ENCODE measurements around the gene HHIPL2. TPM values are rescaled to one million over a fixed set of nuclear protein-coding genes. Genes with fewer than 3 reads are reported as not detected.
"Not testable (repeated sequence)": the region's sequence is repeated elsewhere in the genome, so short reads cannot be mapped to it uniquely, and the experiment has no call there.

HHIPL2 gene
- total RNA-seq, 1 donor = 0.72 TPM

DNA sequence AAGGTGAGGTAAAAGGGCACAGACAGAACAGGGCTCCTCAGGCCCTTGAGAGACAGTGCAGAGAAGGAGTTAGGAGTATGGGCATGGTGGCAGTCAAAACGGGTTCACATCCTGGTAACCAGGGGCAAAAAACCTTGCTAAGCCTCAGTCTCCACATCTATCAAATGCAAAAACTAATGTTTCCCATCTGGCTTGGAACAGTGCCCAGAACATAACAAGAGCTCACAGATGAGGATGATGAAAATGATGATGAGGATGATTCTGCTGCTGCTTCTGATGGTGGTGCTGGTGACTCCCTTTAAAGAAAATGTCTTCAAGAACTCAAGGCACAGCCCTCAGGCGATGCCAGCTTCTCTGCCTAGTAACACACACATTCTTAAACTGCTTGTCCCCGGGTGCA, 24.1 kb downstream of the HHIPL2 start:
- no peaks in the 10 kb centered on the region for H3K36me3 ChIP-seq (ENCODE audit: insufficient read depth, low read length)
- H3K4me2 ChIP-seq (ENCODE audit: insufficient read depth, low read length) = no peak overlapping the region
- H3K27ac ChIP-seq (ENCODE audit: low read depth, low read length) = no peak overlapping the region
- H3K4me3 ChIP-seq (ENCODE audit: insufficient read depth, low read length) = no peak overlapping the region
- no peaks in the 10 kb centered on the region for H3K79me2 ChIP-seq (ENCODE audit: insufficient read depth, low read length)
- TF ChIP-seq, protein P1, sequence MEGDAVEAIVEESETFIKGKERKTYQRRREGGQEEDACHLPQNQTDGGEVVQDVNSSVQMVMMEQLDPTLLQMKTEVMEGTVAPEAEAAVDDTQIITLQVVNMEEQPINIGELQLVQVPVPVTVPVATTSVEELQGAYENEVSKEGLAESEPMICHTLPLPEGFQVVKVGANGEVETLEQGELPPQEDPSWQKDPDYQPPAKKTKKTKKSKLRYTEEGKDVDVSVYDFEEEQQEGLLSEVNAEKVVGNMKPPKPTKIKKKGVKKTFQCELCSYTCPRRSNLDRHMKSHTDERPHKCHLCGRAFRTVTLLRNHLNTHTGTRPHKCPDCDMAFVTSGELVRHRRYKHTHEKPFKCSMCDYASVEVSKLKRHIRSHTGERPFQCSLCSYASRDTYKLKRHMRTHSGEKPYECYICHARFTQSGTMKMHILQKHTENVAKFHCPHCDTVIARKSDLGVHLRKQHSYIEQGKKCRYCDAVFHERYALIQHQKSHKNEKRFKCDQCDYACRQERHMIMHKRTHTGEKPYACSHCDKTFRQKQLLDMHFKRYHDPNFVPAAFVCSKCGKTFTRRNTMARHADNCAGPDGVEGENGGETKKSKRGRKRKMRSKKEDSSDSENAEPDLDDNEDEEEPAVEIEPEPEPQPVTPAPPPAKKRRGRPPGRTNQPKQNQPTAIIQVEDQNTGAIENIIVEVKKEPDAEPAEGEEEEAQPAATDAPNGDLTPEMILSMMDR (IDR thresholded peaks at IDR 0.05; ENCODE audit: extremely low read depth, low read depth, low read length) = no peak
- DNase-seq (ENCODE audit: insufficient read length, low spot score, missing footprints) = peak; percentile 45
- H4K20me1 ChIP-seq (ENCODE audit: insufficient read depth, low read length) = no peaks in the 10 kb centered on the region
- H3K9me3 ChIP-seq (ENCODE audit: low read depth, low read length) = peaks cover 5% of the 10 kb centered on the region
- H3K27me3 ChIP-seq (ENCODE audit: insufficient read depth, low read length) = no peaks in the 10 kb centered on the region
- no peak overlapping the region for H2AFZ ChIP-seq (ENCODE audit: low read length)
- no peaks in the 10 kb centered on the region for H3K4me1 ChIP-seq (ENCODE audit: insufficient read depth, low read length)

- Histone ChIP-seq H3K27me3 (ENCODE audit: insufficient read depth, low read length) (no peaks in the 10 kb centered on the region), H3K79me2 (ENCODE audit: insufficient read depth, low read length) (no peaks in the 10 kb centered on the region), H3K4me2 (ENCODE audit: insufficient read depth, low read length) (no peak overlapping the region), H3K9me3 (ENCODE audit: low read depth, low read length) (peaks cover 5% of the 10 kb centered on the region), H4K20me1 (ENCODE audit: insufficient read depth, low read length) (no peaks in the 10 kb centered on the region), H3K36me3 (ENCODE audit: insufficient read depth, low read length) (no peaks in the 10 kb centered on the region), H3K27ac (ENCODE audit: low read depth, low read length) (no peak overlapping the region), H3K4me1 (ENCODE audit: insufficient read depth, low read length) (no peaks in the 10 kb centered on the region), H2AFZ (ENCODE audit: low read length) (no peak overlapping the region), H3K4me3 (ENCODE audit: insufficient read depth, low read length) (no peak overlapping the region)
- TF ChIP-seq, protein P1 (IDR thresholded peaks at IDR 0.05; ENCODE audit: extremely low read depth, low read depth, low read length) = no peak
- no peak for DNase-seq (ENCODE audit: insufficient read length, low spot score, missing footprints)
These were observed 25.6 kb downstream of the HHIPL2 start for GRCh38 chr1:222522105-222522915.

DNA sequence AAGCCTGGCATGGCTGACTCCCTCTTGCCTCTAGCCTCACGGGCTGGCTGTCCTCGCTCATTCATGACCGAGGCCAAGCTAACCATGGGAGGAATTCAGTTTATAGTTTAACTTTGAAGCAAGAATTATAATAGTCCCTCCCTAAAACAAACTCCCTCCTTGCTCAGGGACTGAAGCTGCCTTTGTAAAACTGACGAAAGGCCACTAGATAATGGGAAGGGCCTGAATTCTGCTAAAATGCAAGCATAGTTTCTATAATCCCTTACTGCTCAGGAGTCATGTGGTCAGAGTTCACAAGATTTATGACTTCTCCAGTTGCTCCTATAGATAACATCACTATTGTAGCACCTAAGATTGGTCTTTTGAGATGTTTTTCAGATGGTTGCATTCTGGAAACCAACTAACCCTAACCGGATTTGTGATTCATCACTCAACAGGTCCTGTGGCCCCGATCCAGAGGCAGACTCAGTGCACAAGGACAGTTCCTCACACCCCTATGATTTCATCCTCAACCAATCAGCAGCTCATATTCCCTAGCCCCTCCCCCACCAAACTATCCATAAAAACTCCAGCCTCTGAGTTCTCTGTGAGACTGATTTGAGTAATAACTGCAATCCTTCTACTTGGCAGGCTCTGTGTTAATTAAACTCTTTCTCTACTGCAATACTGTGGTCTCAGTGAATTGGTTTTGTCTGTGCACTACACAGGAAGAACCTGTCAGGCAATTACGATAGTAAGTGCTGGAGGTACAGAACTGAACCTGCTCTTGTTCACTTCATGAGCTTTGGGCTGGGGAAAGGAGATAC, 26.4 kb downstream of the HHIPL2 start:
- no peak overlapping the region for H3K4me3 ChIP-seq (ENCODE audit: insufficient read depth, low read length)
- no peak overlapping the region for H3K4me2 ChIP-seq (ENCODE audit: insufficient read depth, low read length)

GRCh38 chr1:222489496-222489895, 58.4 kb downstream of the HHIPL2 start:
- H3K36me3 ChIP-seq (ENCODE audit: insufficient read depth, low read length); H3K27me3 ChIP-seq (ENCODE audit: insufficient read depth, low read length); DNase-seq (ENCODE audit: insufficient read length, low spot score, missing footprints); H3K4me3 ChIP-seq (ENCODE audit: insufficient read depth, low read length); H3K9me3 ChIP-seq (ENCODE audit: low read depth, low read length); H3K4me2 ChIP-seq (ENCODE audit: insufficient read depth, low read length); H3K27ac ChIP-seq (ENCODE audit: low read depth, low read length); H3K4me1 ChIP-seq (ENCODE audit: insufficient read depth, low read length); H4K20me1 ChIP-seq (ENCODE audit: insufficient read depth, low read length); H2AFZ ChIP-seq (ENCODE audit: low read length); H3K79me2 ChIP-seq (ENCODE audit: insufficient read depth, low read length): not testable (repeated sequence)

More for the DNA sequence above, 26.4 kb downstream of the HHIPL2 start:
- H3K79me2 ChIP-seq (ENCODE audit: insufficient read depth, low read length) = no peaks in the 10 kb centered on the region
- H3K27ac ChIP-seq (ENCODE audit: low read depth, low read length) = no peak overlapping the region
- no peaks in the 10 kb centered on the region for H3K4me1 ChIP-seq (ENCODE audit: insufficient read depth, low read length)
- no peaks in the 10 kb centered on the region for H3K27me3 ChIP-seq (ENCODE audit: insufficient read depth, low read length)
- no peaks in the 10 kb centered on the region for H4K20me1 ChIP-seq (ENCODE audit: insufficient read depth, low read length)
- peak; percentile 47 for DNase-seq (ENCODE audit: insufficient read length, low spot score, missing footprints)
- peaks cover 5% of the 10 kb centered on the region for H3K9me3 ChIP-seq (ENCODE audit: low read depth, low read length)
- TF ChIP-seq, protein P1 (IDR thresholded peaks at IDR 0.05; ENCODE audit: extremely low read depth, low read depth, low read length) = no peak
- no peak overlapping the region for H2AFZ ChIP-seq (ENCODE audit: low read length)
- no peaks in the 10 kb centered on the region for H3K36me3 ChIP-seq (ENCODE audit: insufficient read depth, low read length)

DNA sequence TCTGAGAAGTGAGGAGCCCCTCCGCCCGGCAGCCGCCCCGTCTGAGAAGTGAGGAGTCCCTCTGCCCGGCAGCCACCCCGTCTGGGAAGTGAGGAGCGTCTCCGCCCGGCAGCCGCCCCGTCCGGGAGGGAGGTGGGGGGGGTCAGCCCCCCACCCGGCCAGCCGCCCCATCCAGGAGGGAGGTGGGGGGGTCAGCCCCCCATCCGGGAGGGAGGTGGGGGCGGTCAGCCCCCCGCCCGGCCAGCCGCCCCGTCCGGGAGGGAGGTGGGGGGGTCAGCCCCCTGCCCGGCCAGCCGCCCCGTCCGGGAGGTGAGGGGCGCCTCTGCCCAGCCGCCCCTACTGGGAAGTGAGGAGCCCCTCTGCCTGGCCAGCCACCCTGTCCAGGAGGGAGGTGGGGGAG, 60.1 kb downstream of the HHIPL2 start:
- H3K27me3 ChIP-seq (ENCODE audit: insufficient read depth, low read length); H3K4me1 ChIP-seq (ENCODE audit: insufficient read depth, low read length); H2AFZ ChIP-seq (ENCODE audit: low read length); H3K4me3 ChIP-seq (ENCODE audit: insufficient read depth, low read length); H3K9me3 ChIP-seq (ENCODE audit: low read depth, low read length); H3K27ac ChIP-seq (ENCODE audit: low read depth, low read length); DNase-seq (ENCODE audit: insufficient read length, low spot score, missing footprints); H3K4me2 ChIP-seq (ENCODE audit: insufficient read depth, low read length); H3K79me2 ChIP-seq (ENCODE audit: insufficient read depth, low read length); H4K20me1 ChIP-seq (ENCODE audit: insufficient read depth, low read length); H3K36me3 ChIP-seq (ENCODE audit: insufficient read depth, low read length): not testable (repeated sequence)

DNA sequence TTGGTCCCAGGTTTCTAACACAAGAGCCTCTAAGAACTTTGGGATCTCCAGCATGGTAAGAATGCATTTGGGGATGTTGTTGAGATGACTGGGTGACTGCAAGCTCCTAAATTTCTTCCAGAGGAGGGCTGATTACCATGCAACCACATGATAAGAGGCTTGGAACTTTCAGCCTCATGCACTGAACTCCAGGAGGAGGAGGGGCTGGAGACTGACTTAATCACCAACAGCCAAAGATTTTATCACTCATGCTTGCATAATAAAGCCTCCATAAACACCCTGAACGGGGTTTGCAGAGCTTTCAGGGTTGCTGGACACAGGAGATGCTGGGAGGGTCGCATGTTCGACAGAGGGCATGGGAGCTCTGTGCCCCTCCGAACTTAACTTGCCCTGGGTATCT, 63.9 kb downstream of the HHIPL2 start:
- not testable (repeated sequence) for DNase-seq (ENCODE audit: insufficient read length, low spot score, missing footprints); H4K20me1 ChIP-seq (ENCODE audit: insufficient read depth, low read length); H3K4me2 ChIP-seq (ENCODE audit: insufficient read depth, low read length); H3K4me1 ChIP-seq (ENCODE audit: insufficient read depth, low read length); H3K9me3 ChIP-seq (ENCODE audit: low read depth, low read length); H3K36me3 ChIP-seq (ENCODE audit: insufficient read depth, low read length); H3K27me3 ChIP-seq (ENCODE audit: insufficient read depth, low read length); H3K4me3 ChIP-seq (ENCODE audit: insufficient read depth, low read length); H3K79me2 ChIP-seq (ENCODE audit: insufficient read depth, low read length); H2AFZ ChIP-seq (ENCODE audit: low read length); H3K27ac ChIP-seq (ENCODE audit: low read depth, low read length)

Data from osteoblast (primary cell).